ENCODE measurements around the gene HNRNPM. TPM values are rescaled to one million over a fixed set of nuclear protein-coding genes. Genes with fewer than 3 reads are reported as not detected.
A peak's percentile ranks its signal among the peaks of the same experiment; 100 is the strongest.

The HNRNPM gene, protein sequence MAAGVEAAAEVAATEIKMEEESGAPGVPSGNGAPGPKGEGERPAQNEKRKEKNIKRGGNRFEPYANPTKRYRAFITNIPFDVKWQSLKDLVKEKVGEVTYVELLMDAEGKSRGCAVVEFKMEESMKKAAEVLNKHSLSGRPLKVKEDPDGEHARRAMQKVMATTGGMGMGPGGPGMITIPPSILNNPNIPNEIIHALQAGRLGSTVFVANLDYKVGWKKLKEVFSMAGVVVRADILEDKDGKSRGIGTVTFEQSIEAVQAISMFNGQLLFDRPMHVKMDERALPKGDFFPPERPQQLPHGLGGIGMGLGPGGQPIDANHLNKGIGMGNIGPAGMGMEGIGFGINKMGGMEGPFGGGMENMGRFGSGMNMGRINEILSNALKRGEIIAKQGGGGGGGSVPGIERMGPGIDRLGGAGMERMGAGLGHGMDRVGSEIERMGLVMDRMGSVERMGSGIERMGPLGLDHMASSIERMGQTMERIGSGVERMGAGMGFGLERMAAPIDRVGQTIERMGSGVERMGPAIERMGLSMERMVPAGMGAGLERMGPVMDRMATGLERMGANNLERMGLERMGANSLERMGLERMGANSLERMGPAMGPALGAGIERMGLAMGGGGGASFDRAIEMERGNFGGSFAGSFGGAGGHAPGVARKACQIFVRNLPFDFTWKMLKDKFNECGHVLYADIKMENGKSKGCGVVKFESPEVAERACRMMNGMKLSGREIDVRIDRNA
- 100 to 1,000 TPM in 3 of 9 donors, 10 to 100 TPM in 6; 46.7 to 111 (median 95.3) TPM for total RNA-seq
- 100 to 1,000 TPM in 1 of 2 donors, 10 to 100 TPM in 1; 43.4 to 183 TPM for polyA plus RNA-seq
- long read RNA-seq, donor 1, partial matches to known transcripts, result 18 of 124 reads
- long read RNA-seq, donor 1, other reads (novel, unspliced or antisense), result 103 of 124 reads
- long read RNA-seq, donor 2, partial matches to known transcripts, result 32 of 219 reads
- long read RNA-seq, donor 2, other reads (novel, unspliced or antisense), result 186 of 219 reads
- long read RNA-seq, donor 3, partial matches to known transcripts, result 18 of 126 reads
- long read RNA-seq, donor 3, other reads (novel, unspliced or antisense), result 106 of 126 reads

DNA sequence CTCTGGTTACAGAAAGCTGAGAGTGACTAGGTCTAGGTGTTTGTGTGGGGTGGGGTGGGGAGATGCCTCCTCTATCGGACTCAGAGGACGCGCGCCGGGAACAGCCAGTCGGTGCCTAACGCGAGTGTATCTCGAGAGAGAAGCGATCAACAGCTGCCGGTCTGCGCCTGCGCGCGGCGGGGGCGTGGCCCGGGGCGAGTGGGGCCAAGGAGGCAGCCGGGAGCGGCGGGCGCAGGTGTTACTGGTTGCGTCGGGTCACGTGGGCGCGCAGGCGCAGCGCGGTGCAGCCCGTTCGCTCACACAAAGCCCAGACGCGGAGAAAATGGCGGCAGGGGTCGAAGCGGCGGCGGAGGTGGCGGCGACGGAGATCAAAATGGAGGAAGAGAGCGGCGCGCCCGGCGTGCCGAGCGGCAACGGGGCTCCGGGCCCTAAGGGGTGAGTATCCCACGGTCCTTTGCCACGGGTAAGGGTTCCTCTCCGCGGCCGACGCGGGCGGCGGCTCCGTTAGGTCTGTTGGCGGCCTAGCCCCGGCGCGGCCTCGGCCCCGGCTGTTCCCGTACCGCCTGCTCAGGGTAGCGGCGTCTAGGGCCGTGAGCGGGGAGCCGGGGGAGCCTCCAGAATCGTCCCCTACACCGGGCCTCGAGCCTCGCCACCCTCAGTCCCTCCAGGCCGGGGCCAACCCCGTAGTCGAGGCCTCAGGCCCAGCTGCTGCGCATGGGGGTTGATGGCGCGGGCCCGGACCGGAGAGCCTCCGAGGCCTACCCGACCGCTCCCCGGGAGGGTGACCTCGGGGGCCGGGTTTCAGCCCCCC, at the start of gene HNRNPM:
Gene HNRNPM, plus strand, starts transcription at position 299 of the 811 bp plus-strand sequence. Its CDS starts 24 bp downstream, at position 323.
- DNase-seq (peak; percentile 100), ATAC-seq (peak; percentile 94 to 98 (median 98))
- H3K27ac ChIP-seq, result peak within 1 kb of the TSS; percentile 82 to 99 (median 96)
- H3K36me3 ChIP-seq, result peaks cover 0 to 19% (median 12%) of the 10 kb centered on the region in 9 donors
- H3K4me3 ChIP-seq, result peak within 1 kb of the TSS; percentile 71 to 100 (median 97)
- intact Hi-C loops (cut with DNase I), result loop anchor here in 7 of 10 donors (2.0 to 10.0 kb wide), 6 partner anchors 30 to 93 kb away; partner anchors contain the start of genes MARCHF2 (in 6 of the 7), PRAM1 (in 1 of the 7) and ZNF414 (in 1 of the 7)
- H3K9me3 ChIP-seq, result no peaks in the 10 kb centered on the region
- H3K27me3 ChIP-seq, result no peaks in the 10 kb centered on the region
- TF ChIP-seq POLR2A (IDR thresholded peaks at IDR 0.05), result peak; percentile 32 to 88
- TF ChIP-seq, protein P1, sequence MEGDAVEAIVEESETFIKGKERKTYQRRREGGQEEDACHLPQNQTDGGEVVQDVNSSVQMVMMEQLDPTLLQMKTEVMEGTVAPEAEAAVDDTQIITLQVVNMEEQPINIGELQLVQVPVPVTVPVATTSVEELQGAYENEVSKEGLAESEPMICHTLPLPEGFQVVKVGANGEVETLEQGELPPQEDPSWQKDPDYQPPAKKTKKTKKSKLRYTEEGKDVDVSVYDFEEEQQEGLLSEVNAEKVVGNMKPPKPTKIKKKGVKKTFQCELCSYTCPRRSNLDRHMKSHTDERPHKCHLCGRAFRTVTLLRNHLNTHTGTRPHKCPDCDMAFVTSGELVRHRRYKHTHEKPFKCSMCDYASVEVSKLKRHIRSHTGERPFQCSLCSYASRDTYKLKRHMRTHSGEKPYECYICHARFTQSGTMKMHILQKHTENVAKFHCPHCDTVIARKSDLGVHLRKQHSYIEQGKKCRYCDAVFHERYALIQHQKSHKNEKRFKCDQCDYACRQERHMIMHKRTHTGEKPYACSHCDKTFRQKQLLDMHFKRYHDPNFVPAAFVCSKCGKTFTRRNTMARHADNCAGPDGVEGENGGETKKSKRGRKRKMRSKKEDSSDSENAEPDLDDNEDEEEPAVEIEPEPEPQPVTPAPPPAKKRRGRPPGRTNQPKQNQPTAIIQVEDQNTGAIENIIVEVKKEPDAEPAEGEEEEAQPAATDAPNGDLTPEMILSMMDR (IDR thresholded peaks at IDR 0.05), result no peak
- H3K4me1 ChIP-seq, result peaks cover 14 to 48% (median 40%) of the 10 kb centered on the region in 12 donors
- WGBS, 4 donors, result 0 to 1% (median 0%) methylated on average over 16 to 93 of the region's 93 CpGs

DNA sequence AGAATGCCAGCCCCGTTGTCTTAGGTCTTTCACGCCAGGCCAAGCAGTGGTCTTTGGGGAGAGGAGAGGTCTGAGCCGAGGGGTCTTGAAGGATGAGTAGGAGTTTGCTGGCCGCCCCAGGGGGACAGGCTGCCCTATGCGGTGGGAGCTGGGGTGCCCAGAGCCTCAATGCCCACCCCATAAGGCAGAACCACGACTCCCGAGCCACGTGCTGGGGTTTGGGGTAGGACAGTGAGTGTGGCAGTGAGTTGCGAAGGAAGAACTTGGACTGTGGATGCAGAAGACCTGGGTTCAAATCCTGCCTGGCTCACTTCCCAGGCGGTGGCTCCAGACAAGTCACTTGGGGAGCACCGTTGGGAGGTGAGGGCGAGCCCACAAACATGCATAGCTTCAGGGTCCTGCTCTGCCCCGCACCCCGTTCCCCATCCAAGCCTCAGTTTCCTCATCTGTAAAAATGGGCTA, 49.1 kb upstream of the HNRNPM start:
- WGBS, 4 donors, result 89 to 96% (median 93%) methylated on average over 11 to 14 of the region's 14 CpGs
- Histone ChIP-seq H3K9me3 (no peaks in the 10 kb centered on the region), H3K27ac (peak overlapping the region in 7 of 12 donors; percentile 15 to 100 (median 100)), H3K36me3 (peaks cover 0 to 23% (median 11%) of the 10 kb centered on the region in 9 donors), H3K4me3 (no peak overlapping the region), H3K27me3 (no peaks in the 10 kb centered on the region), H3K4me1 (peaks cover 14 to 79% (median 71%) of the 10 kb centered on the region in 12 donors)
- ATAC-seq (no peak), DNase-seq (no peak)
- no peak for TF ChIP-seq POLR2A (IDR thresholded peaks at IDR 0.05)
- TF ChIP-seq, protein P1 (IDR thresholded peaks at IDR 0.05), result no peak
- intact Hi-C loops (cut with DNase I), result loop anchor here in 9 of 10 donors (1.0 to 5.0 kb wide), 4 partner anchors 33 to 43 kb away; partner anchors contain the start of gene ANGPTL4 (in 1 of the 9)

DNA sequence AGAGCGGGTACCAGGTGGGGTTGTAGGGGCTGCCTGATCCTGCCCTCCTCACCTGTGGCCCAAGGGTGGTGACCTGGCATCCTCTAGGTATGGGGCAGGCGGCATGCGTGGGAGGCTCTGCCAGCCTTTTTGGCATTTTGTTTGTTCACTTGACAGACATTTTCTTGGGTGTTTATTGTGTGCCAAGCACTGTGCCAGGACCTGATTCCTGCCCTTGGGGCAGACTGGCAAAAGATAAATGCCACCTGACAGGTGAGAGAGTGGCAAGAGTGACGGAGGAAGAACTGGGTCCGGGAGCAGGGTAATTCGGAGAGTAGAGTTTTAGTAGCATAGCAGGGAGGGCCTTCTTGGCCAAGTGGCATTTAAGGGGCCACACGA, 48.6 kb upstream of the HNRNPM start:
- ATAC-seq, result no peak
- no peak overlapping the region for H3K4me3 ChIP-seq
- no peak for TF ChIP-seq POLR2A (IDR thresholded peaks at IDR 0.05)
- TF ChIP-seq, protein P1 (IDR thresholded peaks at IDR 0.05), result no peak
- peak overlapping the region in 6 of 12 donors; percentile 19 to 100 (median 59) for H3K27ac ChIP-seq
- peaks cover 14 to 74% (median 67%) of the 10 kb centered on the region in 12 donors for H3K4me1 ChIP-seq
- intact Hi-C loops (cut with DNase I), result loop anchor here in 8 of 10 donors (1.0 to 5.0 kb wide), 4 partner anchors 34 to 44 kb away; partner anchors contain the start of gene ANGPTL4 (in 1 of the 8)
- DNase-seq, result no peak
- no peaks in the 10 kb centered on the region for H3K9me3 ChIP-seq
- peaks cover 0 to 25% (median 14%) of the 10 kb centered on the region in 9 donors for H3K36me3 ChIP-seq
- no peaks in the 10 kb centered on the region for H3K27me3 ChIP-seq
- WGBS, 4 donors, result 92 to 97% (median 95%) methylated on average over 7 of the region's 7 CpGs
